DOHH2 (cell line): ENCODE measurements around the gene SLC1A2.

Experiments used
- H3F3A ChIP-seq: fragments of 200-600 bp; sonication (generic), shearing (Covaris generic); 2 replicates; pipeline ENCODE4 v1.6.0; 2016; ENCODE audit warnings: antibody characterized with exemption, mild to moderate bottlenecking; ENCODE audit not compliant: control insufficient read depth, insufficient read depth
- H3K27ac ChIP-seq: fragments of 200-600 bp; sonication (generic); 2 replicates; pipeline ENCODE4 v1.5.1; 2014; ENCODE audit warnings: low read depth, mild to moderate bottlenecking, low read length, moderate library complexity
- H3K27me3 ChIP-seq: fragments of 200-600 bp; sonication (generic); 2 replicates; pipeline ENCODE4 v1.6.1; 2014; ENCODE audit warnings: mild to moderate bottlenecking, low read length, mixed read lengths; ENCODE audit not compliant: control insufficient read depth
- H3K36me3 ChIP-seq: fragments of 200-600 bp; sonication (generic); 2 replicates; pipeline ENCODE4 v1.6.1; 2014; ENCODE audit warnings: mild to moderate bottlenecking, low read length, moderate library complexity, mixed read lengths; ENCODE audit not compliant: control insufficient read depth
- H3K4me1 ChIP-seq: fragments of 200-600 bp; sonication (generic); 2 replicates; pipeline ENCODE4 v1.6.1; 2014; ENCODE audit warnings: mild to moderate bottlenecking, low read length, mixed read lengths; ENCODE audit not compliant: control insufficient read depth
- H3K4me2 ChIP-seq: fragments of 200-600 bp; sonication (generic); 2 replicates; pipeline ENCODE4 v1.6.0; 2014; ENCODE audit warnings: mild to moderate bottlenecking, low read length, moderate library complexity
- H3K4me3 ChIP-seq: fragments of 200-600 bp; sonication (generic); 2 replicates; pipeline ENCODE4 v1.5.1; 2014; ENCODE audit warnings: mild to moderate bottlenecking, low read length, mixed read lengths
- H3K79me2 ChIP-seq: fragments of 200-600 bp; sonication (generic); 2 replicates; pipeline ENCODE4 v1.6.1; 2014; ENCODE audit warnings: mild to moderate bottlenecking, low read length, mixed read lengths; ENCODE audit not compliant: control insufficient read depth
- H3K9me2 ChIP-seq: fragments of 200-600 bp; sonication (generic); replicated peaks from 2 replicates; pipeline ENCODE4 v1.6.1; 2014; ENCODE audit warnings: mild to moderate bottlenecking, low read length, mixed read lengths; ENCODE audit not compliant: control insufficient read depth
- H3K9me3 ChIP-seq: fragments of 200-600 bp; sonication (generic); 2 replicates; pipeline ENCODE4 v1.6.1; 2014; ENCODE audit warnings: antibody characterized with exemption, low read length, mixed read lengths; ENCODE audit not compliant: control insufficient read depth, insufficient read depth
- H4K20me1 ChIP-seq: fragments of 200-600 bp; sonication (generic); 2 replicates; pipeline ENCODE4 v1.6.0; 2014; ENCODE audit warnings: low read depth, mild to moderate bottlenecking, antibody characterized with exemption, low read length, moderate library complexity; ENCODE audit not compliant: control insufficient read depth, insufficient read depth
- EZH2phosphoT487 ChIP-seq: fragments of 200-600 bp; sonication (generic); IDR thresholded peaks from 2 replicates; pipeline ENCODE4 v1.6.1; 2017; ENCODE audit warnings: borderline replicate concordance, mild to moderate bottlenecking, antibody characterized with exemption, low read length, moderate library complexity, mixed read lengths
- TF ChIP-seq, protein P1 (sequence below): fragments of 200-600 bp; sonication (generic); IDR thresholded peaks from one replicate; pipeline ENCODE4 v1.5.1; 2014; ENCODE audit warnings: antibody characterized with exemption, mild to moderate bottlenecking, low read depth, low read length; ENCODE audit not compliant: poor library complexity, severe bottlenecking

The SLC1A2 gene

DNA sequence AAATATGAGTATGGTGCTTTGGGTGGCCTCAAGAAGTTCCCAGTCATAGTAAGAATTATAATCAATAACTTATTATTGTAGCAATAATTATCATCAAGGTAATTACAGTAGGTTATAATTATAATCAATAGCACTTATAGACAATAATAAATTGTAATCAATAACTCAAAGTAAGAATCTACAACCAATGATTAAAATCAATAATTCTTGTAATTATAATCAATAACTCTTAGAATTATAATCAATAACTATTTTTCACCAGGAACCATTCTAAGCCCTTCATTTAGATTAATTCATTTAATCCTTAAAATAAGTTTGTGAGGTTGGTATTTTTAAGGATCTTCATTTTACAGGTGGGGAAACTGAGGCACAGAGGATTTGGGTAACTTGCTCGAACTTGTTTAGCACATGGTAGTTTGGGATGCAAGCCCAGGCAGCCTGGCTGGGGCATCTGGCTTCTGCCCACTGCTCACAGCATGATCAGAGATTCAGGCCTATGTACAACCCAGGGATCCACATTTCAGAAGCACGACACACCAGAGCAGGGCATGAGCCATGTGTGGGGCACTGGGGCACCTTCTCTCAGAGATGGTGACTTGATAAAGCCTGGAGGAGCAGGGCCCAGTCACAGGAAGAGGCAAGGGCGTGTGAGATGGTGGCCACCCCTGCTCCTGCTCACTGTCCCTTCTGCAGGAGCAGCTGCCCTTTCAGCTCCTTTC, 46.6 kb downstream of the SLC1A2 start:
- TF ChIP-seq, protein P1, sequence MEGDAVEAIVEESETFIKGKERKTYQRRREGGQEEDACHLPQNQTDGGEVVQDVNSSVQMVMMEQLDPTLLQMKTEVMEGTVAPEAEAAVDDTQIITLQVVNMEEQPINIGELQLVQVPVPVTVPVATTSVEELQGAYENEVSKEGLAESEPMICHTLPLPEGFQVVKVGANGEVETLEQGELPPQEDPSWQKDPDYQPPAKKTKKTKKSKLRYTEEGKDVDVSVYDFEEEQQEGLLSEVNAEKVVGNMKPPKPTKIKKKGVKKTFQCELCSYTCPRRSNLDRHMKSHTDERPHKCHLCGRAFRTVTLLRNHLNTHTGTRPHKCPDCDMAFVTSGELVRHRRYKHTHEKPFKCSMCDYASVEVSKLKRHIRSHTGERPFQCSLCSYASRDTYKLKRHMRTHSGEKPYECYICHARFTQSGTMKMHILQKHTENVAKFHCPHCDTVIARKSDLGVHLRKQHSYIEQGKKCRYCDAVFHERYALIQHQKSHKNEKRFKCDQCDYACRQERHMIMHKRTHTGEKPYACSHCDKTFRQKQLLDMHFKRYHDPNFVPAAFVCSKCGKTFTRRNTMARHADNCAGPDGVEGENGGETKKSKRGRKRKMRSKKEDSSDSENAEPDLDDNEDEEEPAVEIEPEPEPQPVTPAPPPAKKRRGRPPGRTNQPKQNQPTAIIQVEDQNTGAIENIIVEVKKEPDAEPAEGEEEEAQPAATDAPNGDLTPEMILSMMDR = no peak
- TF ChIP-seq EZH2phosphoT487 = no peak
- no peaks in the 10 kb centered on the region for H3K9me2 ChIP-seq
- H3K4me3 ChIP-seq = no peak overlapping the region
- H3K4me2 ChIP-seq = no peak overlapping the region
- no peaks in the 10 kb centered on the region for H4K20me1 ChIP-seq
- no peak overlapping the region for H3K27ac ChIP-seq
- H3K79me2 ChIP-seq = no peaks in the 10 kb centered on the region
- no peaks in the 10 kb centered on the region for H3K36me3 ChIP-seq
- no peaks in the 10 kb centered on the region for H3K9me3 ChIP-seq
- no peaks in the 10 kb centered on the region for H3F3A ChIP-seq
- no peaks in the 10 kb centered on the region for H3K4me1 ChIP-seq
- peaks cover 7% of the 10 kb centered on the region; the same call in 1 of the 2 replicates for H3K27me3 ChIP-seq

DNA sequence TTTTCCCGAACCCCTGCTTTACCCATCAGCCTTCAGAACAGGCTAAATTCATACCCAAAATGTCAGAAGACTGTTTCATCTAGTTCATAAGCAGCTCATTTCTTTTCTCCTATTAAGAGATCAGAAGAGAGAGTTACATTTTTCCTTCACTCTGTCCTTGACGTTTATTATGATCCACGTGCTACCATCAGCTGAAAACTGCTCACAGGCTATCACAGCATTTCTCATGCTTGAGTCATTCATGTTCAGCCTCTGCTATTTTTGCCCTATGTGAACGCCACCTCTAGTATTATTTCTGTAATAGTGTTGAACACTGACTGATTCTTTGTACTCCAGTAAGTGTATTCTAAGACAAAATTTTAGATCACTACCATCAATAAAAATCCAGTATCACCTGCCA, 51.9 kb downstream of the SLC1A2 start:
- Histone ChIP-seq H3K9me2 (no peaks in the 10 kb centered on the region), H3K4me2 (no peak overlapping the region), H3K4me1 (no peaks in the 10 kb centered on the region), H3K27ac (no peak overlapping the region), H3K9me3 (no peaks in the 10 kb centered on the region), H3F3A (no peaks in the 10 kb centered on the region), H4K20me1 (no peaks in the 10 kb centered on the region), H3K27me3 (no peaks in the 10 kb centered on the region), H3K79me2 (no peaks in the 10 kb centered on the region), H3K4me3 (no peak overlapping the region), H3K36me3 (no peaks in the 10 kb centered on the region)
- TF ChIP-seq, protein P1 = no peak
- no peak for TF ChIP-seq EZH2phosphoT487

GRCh38 chr11:35366798-35367197, 52.6 kb downstream of the SLC1A2 start:
- Histone ChIP-seq H3K9me2 (no peaks in the 10 kb centered on the region), H3K4me1 (no peaks in the 10 kb centered on the region), H4K20me1 (no peaks in the 10 kb centered on the region), H3K4me2 (no peak overlapping the region), H3K4me3 (no peak overlapping the region), H3K36me3 (no peaks in the 10 kb centered on the region), H3F3A (no peaks in the 10 kb centered on the region), H3K9me3 (no peaks in the 10 kb centered on the region), H3K27me3 (no peaks in the 10 kb centered on the region), H3K27ac (no peak overlapping the region), H3K79me2 (no peaks in the 10 kb centered on the region)
- no peak for TF ChIP-seq EZH2phosphoT487
- TF ChIP-seq, protein P1 = no peak
